HK-2 (cell line): ENCODE measurements around the gene RBMS3.

Experiments
- DNase-seq: peaks from one replicate; pipeline ENCODE4 v3.0.0-alpha.2; 2018; ENCODE audit not compliant: unreplicated experiment

The RBMS3 gene

DNA sequence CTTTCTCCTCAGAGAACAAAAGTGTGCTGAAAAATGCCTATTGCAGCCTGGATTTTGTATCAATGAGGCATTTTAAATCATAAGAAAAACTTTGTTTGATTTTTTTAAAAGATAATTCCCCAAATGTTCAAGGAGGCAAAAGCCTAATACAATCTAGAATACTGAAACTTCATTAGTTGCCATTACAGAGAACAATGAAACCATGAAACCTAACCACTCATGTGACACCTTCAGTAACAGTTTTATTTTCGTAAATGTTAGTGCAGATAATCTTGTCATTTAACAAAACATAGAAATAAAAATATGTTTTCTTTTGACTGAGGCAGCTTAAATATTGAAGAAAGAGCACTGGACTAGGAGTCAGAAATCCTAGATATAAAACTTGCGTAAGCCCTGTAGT lies 655.9 kb downstream of the RBMS3 start:
- no peak for DNase-seq

DNA sequence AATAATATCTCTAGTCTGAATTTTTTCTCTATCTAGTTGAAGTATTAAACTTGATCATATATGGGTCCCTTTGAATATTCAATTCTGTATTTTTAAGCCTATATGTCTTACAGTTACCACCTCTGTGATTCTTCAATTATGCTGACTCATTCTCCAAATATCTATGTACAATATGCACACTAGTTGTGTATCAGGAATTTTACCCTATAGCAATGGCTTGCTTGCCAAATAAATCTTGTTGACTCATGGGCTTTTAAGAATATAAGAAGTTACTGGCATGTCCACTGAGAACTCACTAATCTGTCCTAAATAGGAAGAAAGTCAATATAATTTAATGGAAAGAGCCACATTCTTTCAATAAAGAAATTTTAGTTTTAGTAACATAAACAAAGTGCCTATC lies 656.3 kb downstream of the RBMS3 start:
- no peak for DNase-seq

DNA sequence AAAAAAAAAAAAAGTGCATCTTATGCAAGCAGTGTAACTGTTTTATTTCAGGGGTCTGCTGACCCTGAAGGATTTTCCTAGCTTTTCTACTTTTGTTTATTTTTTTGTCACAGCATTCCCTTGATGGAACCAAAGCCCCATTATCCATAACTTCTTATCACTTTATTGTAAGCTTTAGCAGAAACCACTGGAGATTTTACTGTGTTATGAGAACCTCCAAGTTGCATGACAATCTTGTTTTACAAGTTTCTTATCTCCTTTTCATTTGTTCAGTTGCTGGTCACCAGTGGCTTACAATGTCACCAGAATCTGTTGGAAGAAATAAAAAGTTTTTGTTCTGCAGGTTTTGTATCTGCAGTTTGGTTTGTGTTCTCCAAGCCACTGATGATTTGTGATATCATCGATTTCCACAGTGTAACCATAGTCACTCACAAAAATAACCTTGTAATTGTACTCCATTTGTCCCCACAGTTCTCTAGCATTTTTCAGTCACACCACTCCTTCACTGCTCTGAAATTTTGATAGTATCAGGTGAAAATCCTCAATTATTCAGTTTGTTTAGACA lies 660.0 kb downstream of the RBMS3 start:
- no peak for DNase-seq

DNA sequence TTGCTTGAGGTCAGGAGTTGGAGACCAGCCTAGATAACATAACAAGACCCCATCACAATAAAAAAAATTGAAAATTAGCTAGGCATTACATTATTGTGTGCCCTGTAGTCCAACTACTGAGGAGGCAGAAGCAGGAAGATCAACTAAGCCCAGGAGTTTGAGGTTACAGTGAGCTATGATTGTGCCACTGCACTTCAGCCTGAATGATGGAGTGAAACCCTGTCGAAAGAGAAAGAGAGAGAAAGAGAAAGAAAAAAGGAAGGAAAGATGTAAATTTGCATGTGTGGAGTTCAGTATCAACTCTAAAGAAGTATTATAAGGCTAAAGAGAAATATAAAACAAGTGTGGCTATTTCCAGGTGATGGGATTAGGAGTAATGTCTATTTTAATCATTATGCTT lies 661.4 kb downstream of the RBMS3 start:
- DNase-seq: no peak

DNA sequence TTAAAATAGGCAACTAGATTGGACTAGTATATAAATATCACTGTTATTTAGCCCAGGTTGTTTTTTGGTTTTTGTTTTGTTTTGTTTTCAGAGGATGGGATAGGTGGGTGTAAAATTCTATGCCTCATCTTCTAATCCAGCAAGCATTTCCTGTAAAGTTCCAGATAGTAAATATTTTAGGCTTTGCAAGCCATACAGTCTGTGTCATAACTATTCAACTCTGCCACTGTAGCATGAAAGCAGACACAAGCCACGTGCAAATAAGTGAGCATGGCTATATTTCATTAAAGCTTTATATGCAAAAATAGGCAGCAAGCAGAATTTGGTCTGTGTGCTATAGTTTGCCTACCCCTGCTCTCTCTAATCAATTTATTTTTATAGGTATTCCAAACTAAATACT lies 668.3 kb downstream of the RBMS3 start:
- DNase-seq: no peak

DNA sequence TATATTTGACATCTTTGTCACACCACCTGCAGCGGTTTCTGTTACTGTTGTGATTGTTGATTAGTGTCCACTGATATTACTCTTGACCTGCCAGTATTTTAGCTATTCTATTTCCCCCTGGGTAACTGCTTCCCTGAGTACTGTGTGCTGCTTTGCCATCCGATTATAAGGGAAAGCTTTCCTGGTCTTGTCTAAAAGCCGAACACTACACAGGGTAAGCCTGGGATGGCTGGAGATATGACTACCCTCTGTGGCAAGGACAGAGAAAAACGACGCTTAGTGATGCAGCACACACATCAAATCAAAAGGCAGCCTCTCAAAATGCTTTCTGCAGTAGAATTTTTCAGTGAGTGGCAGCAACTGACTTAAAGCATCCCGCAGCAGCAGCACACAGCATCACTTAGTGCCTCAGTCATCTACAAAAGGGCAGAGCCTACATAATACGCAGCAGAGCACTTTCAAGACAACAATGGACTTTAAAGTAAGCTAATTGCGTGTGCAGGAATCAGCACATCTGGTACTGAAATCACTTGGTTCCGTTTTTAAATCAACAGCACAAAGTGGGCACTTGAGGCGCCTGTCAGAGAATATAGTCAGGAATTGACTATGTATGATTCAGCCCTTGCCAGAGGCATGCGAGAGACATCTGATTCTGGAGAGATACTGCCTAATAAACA lies 669.2 kb downstream of the RBMS3 start:
- no peak for DNase-seq

DNA sequence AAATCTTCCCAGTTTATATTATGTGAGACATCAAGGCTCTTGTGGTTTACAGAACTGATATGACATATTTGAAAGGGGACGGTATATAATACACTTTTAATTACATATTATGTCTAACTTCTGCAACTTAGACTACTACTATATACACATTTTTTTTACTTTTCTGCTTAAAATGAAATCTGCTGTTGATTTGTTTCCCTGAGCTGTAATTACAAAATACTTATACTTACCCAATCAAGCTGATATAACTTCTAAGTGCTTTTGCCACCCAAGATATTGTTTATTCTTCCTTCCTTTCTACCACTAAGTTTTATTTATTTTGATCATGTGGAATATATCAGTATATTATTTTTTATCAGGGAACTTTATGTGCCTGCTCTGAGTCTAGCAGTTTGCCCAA lies 671.6 kb downstream of the RBMS3 start:
- no peak for DNase-seq

DNA sequence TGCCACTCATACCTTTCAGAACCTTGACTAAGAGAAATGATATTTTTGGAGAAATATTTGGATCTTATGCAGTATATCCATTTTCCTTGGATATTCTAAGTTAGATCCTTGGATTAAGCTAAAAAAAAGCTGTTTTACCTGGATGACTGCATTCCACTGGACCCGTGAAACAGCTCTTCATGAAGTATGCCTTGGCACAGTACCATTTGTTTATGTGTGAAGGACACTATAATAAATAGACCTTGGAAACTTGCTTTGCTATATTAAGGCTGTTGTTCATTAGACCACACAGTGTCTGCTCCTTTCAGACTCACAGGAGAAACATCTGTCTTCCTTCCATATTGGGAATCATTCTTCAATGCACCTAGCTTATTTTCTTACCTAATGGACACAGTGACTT lies 674.5 kb downstream of the RBMS3 start:
- DNase-seq: no peak

DNA sequence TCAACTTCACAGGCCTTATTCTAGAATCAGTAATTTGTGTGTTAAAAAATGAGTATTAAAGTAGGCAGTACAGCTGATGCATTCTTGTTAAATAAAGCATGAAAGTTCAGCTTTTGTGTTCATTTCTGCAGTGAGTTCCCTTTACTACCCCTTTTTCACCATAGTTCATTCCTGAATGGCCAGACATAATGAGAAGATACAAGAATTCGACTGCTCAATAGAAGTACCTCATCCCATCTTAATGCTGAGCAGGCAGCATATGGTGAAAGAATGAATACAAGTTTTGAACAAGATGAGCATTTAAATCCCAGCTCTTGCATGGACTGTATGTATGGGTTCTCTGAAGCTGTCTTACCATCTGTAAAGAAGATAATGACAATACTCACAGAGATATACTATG lies 677.9 kb downstream of the RBMS3 start:
- no peak for DNase-seq

DNA sequence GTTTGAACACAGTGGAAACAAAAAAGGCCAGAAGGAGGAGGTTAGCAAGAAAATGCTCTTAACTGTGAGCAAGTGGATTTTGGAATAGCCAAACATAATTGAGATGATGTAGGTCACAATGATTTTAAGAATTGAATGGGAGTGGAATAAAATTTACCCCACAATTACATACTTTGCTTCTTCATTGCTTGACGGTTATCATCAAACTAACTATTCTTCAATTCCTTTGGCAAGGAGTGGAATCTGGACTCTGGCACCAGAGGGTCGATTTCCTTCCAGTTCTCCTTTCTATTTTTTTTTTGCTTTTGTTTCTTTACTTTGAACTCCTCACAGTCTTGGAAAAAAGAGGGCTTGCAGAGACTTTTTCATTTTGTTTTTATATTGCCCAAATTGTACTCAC lies 691.0 kb downstream of the RBMS3 start:
- DNase-seq: no peak

DNA sequence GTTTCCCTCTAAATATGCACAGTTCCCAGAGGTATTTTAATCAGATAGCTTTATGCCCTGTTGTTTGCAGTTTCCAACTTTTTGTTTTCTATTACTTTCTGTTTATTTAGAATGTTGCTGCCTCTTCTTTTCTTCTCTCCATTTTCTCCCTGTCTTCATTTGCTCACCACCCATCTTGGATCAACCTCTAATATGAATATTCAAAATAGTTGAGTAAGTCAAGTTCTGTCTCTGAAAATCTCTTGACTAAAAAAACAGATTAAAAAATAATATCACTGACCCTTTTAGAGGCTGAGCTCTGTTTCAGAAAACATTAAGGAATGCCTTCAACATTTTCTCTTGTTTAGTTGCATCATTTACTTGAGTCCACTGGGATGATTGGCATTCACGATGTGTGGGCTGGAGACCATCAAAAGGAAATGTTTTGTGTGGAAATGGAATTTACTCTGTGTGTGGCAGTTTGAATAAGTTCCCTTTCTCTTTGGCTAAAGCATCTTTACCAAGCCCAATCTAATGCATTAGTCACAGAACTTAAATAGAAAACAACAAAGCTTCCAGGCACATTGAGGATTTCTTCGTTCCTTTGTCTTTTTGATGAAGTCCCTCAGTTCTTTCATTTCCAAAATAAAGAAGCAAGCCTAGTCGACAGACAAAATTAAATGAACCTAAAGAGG lies 691.6 kb downstream of the RBMS3 start:
- DNase-seq: no peak

DNA sequence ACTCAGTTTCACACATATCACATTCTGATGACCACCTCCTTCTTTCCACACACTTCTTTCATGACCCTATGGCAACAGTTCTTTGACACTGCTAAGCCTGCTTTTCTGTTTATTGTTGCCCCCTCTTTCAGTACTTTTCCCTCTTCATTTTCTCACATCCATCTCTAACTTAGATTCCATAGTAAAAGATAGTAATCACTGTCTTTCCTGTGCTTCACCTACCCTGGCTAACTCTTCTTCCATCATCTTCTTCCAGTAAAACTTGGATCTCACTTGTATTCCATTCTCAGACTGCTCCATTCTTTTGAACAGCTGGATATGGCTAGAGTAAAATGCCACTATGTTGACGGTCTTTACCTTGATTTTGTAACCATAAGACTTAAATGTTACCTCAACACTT lies 692.9 kb downstream of the RBMS3 start:
- no peak for DNase-seq

DNA sequence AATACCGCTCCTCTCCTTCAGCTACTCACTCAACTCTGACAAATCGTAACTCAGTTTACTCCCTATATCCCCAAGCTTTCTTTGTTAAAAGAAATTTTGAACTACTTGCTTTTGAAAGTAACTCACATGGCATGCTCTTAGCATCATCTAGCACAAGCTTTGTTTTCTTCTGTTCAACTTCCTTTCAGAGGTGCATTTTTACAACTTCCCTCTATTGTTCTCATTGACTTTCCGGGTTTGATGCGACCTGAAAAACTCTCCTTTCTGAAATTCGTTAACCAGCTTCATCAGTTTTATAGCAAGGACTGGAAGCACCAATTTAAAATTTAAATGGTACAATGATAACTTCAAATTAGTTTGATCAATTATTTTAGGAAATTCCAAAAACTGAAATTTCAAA lies 696.0 kb downstream of the RBMS3 start:
- DNase-seq: no peak

DNA sequence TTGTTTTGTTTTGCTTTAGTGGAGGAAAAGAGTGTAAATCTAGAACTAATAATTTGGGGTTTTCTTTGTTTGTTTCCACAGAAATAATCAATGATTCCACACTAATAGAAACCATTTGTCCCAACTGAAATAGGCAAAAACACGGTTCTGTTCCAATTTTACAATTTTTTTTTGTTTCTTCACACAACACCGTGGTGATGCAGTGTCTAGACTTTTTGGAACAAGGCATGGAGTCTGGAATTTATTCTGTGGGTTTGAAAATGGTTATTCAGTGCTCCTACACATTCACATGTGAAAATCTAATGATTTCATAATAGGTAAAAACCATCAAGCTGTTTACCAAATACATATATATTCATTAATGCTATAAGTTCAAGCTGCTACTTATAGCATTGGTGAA lies 696.5 kb downstream of the RBMS3 start:
- DNase-seq: no peak

DNA sequence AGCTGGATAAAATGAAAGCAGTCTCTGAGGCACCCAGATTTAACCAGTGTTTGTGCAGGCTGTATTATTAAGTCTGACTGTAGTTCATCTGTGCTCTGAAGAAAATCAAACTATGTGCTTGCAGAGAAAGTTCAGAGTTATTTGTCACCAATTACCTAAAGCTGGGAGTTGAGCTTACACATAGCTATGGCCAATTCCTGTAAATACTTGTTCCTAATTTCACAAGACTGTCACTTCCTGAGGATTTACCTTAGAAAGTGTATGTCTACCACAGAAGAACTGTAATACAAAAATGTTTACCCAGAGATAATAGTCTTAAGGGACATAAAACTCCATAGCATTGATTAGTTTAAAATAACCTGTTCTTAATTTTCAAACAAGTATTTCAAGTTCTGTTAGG lies 697.2 kb downstream of the RBMS3 start:
- no peak for DNase-seq

DNA sequence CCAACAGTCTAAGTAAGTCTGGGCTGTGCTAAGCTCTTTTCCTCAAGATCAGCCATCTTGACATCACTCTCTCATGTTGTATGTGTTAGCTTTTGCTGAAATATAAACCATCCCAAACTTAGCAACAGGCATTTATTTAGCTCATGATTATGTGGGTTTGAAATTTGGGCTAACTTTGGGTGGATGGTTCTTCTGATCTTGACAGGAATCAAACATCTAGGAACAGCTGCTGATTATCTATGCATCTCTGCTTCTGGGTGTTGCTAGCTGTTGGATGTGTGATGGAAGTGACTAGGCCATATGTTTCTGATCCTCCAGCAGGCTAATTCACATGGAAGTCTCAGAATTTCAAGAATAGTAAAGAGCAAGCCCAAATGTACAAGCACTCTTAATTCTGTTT lies 710.3 kb downstream of the RBMS3 start:
- DNase-seq: no peak

DNA sequence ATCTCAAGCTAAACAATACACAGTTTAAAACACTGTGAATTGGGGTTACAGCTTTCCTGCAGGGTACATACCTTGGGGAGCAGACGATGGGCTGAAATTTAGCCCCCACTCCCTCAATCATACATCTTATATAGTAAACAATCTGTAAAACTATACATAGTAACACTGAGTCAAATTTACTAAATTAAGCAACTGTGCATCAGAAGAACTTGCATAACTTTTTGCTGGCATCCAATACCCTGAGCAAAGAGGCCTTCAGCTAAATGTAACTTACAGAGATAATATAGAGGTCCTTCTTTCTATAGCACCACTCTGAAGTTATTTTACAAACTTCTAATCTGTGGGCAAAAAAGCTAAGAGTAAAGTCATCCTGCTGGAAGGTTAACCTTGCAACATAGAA lies 721.9 kb downstream of the RBMS3 start:
- no peak for DNase-seq

DNA sequence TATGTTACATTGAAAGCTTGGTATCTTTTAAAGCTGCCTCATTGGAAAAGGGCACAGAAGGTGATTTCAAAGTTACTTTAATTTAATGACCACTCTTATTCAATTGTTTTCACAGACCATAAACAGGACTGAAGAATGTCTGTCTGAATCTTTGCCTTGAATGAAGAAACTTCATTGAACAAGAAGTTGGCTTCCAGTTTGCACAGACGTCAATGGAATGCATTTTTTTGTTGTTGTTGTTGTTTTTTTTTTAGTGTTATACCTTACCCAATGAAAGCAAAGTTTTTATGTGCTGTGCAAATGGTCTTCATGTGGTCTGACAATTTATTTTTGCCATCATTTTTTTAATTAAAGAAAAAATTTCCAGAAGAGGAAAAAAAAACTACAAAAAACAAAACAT lies 722.9 kb downstream of the RBMS3 start:
- DNase-seq: no peak

DNA sequence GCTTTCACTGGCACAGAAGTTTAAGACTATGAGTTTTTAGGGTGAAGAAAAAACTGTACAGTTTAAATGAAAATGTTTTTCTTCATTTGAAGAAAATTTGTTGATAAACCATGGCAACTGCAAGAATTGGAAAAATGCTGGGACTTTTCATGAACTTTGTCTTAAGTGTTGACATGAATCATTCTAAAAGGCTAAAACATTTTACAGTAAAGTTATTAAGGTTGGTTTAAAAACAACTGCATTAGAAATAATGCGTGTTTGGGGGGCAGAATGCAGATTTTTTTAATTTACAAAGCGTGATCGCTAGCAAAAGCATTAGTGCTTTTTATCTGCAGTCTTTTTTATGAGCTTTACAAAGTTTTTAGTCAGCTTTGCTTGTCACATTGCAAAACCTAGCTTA lies 723.6 kb downstream of the RBMS3 start:
- no peak for DNase-seq

DNA sequence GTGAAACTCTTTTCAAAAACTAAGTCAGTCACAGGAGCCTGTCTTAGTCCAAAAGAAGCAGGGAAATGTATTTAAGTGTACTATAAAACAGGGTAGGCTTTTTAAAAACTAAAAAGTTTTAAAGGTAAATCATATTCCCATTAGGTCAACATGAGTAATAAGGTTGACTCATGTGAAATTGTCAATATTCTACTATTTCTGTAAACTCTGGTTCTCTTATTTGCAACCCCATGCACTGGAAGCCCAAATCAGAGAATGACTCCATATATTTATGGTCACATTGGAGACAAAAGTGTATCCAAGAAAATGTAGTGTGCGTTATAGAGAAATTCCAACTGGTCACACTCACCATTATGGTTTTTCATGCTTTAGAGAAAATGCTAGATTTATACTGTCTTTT lies 725.2 kb downstream of the RBMS3 start:
- DNase-seq: no peak

DNA sequence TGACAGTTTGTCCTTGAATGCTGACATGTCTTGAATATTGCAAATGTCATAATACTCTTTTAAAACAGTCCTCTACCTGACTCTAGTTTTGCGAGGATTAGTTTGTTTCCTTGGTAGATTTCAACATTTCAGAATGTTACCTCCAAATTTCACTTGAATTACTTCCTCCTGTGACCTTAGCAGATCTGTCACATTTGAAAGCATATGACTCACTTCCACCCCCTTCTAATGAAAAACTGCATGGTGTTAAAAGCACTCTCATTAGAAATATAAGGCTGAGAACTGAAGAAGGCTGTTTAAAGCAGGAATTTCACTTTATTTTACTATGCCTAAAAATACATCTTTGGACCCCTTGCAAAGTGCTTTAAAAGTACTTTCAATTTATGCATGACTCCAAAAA lies 726.8 kb downstream of the RBMS3 start:
- no peak for DNase-seq

DNA sequence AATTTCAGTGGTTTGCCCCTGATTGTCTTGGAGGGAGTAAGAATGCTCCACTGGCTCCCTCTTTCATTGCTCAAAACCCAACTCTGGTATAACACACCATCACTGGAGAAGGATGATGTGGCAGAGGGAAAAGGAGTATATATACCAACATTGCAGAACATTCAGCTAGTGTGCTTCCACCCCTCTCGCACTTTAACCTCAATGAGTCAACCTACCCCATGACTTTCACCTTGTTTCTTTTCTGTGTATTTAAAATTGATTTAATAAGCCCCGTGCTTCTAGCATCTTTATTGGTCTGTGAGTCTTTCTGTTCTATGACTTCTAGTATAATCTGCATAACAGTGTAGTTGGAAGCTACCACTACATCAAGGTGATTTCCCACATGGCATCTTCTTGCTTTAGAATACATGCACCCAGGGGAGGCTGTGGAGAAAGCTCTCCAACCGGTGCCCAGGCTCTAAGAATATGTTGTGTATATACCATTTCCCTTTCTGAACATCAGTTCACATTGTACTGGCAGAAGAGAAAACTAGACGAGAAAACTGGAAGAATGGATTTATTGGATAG lies 730.4 kb downstream of the RBMS3 start:
- no peak for DNase-seq

DNA sequence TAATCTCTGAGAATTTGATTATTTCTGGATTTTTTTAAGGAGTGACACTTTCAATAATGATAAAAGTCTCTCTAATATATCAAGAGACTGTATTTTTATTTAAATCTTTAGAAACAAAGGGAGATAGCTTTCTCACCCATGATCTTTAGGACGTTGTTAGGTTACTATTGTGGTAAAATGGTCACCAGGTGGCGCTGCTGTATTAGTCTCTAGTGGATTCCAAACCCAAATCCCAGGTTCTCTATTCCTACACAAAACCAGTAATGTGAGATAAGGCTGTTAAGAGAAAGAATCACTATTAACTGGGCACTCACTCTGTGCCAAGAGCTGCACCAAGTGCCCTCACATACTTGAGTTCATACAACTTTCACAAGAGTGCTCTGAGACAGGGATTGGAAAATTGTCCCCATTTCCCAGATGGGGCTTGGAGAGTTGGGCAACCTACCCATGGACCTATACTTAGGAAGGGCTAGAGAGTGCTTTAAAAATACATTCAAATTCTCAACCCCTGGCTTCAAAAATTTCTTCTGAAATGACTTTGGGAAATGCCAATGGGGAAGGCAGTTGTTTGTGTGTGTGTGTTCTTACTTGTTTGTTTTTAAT lies 732.2 kb downstream of the RBMS3 start:
- peak; percentile 43 for DNase-seq
